Transverse colon (tissue), 4 donors: ENCODE data around the gene ARMC3. TPM values are rescaled to one million over a fixed set of nuclear protein-coding genes. Genes with fewer than 3 reads are reported as not detected.
"Not testable (repeated sequence)": the region's sequence is repeated elsewhere in the genome, so short reads cannot be mapped to it uniquely, and the experiment has no call there.

Source experiments
- DNase-seq: peaks from one replicate; pipeline ENCODE4 v3.0.0-alpha.2; 2019
- H3K27ac ChIP-seq, 4 donors: fragments of 200-600 bp; sonication (generic); 2 replicates each; pipeline ENCODE4 v1.5.1; 2016 to 2018; ENCODE audit warnings: inconsistent platforms in 4 of 4
- H3K27me3 ChIP-seq: fragments of 200-600 bp; sonication (generic); 2 replicates; pipeline ENCODE4 v1.5.1; 2017; ENCODE audit warnings: inconsistent platforms
- H3K36me3 ChIP-seq, 4 donors: fragments of 200-600 bp; sonication (generic); 2 replicates each; pipeline ENCODE4 v1.5.1; 2017 to 2019; ENCODE audit warnings: inconsistent platforms in 4 of 4
- H3K4me1 ChIP-seq, 4 donors: fragments of 200-600 bp; sonication (generic); 2 replicates each; pipeline ENCODE4 v1.5.1; 2017 to 2020; ENCODE audit warnings: inconsistent platforms in 4 of 4
- H3K4me3 ChIP-seq, 4 donors: fragments of 200-600 bp; sonication (generic); 1 replicate in 1 of 4; 2 replicates in 3 of 4; pipeline versions ENCODE4 v1.5.1 to v1.6.1; 2017 to 2019; ENCODE audit warnings: inconsistent platforms in 4 of 4
- H3K9me3 ChIP-seq, 2 donors: fragments of 200-600 bp; sonication (generic); 2 replicates each; pipeline ENCODE4 v1.5.1; 2017 to 2019; ENCODE audit warnings: inconsistent platforms in 2 of 2
- CTCF ChIP-seq, 5 experiments: fragments of 200-600 bp in 3 of 5; fragments of 450-650 bp in 2 of 5; sonication (generic) in 3 of 5; IDR thresholded peaks; 1 replicate in 2 of 5; 2 replicates in 3 of 5; pipeline ENCODE4 v1.5.1; 2016 to 2017; ENCODE audit warnings: antibody characterized with exemption in 5 of 5, inconsistent platforms in 3 of 5, mild to moderate bottlenecking in 2 of 5, moderate library complexity in 1 of 5
- EP300 ChIP-seq: sonication (generic); formaldehyde crosslinking; IDR thresholded peaks from one replicate; pipeline ENCODE4 v1.6.1; 2017; ENCODE audit warnings: antibody characterized with exemption, low read depth
- POLR2A ChIP-seq: fragments of 450-650 bp; IDR thresholded peaks from one replicate; pipeline ENCODE4 v1.6.1; 2016; ENCODE audit warnings: antibody characterized with exemption, mild to moderate bottlenecking, moderate library complexity
- POLR2AphosphoS5 ChIP-seq, 3 donors: sonication (generic); formaldehyde crosslinking; IDR thresholded peaks; one replicate each; pipeline ENCODE4 v1.6.1; 2016; ENCODE audit warnings: antibody characterized with exemption in 3 of 3
- WGBS, 2 donors: methylation state at CpG; one replicate each; pipeline ENCODE4 v1.1.5; 2018; ENCODE audit warnings: low coverage in 1 of 2; 5-methylcytosine and 5-hydroxymethylcytosine counted together
- in situ Hi-C, 4 donors: fragments of 200-750 bp; cut with MboI; loops; one replicate each; pipeline versions ENCODE4 v1.15.0 to v1.15.1; 2017; ENCODE audit warnings: low sequenced_read_pairs in 3 of 4, low pct_ligation_motif_present in 1 of 4, low pct_unique_long_range_greater_than_20kb in 1 of 4
- intact Hi-C: fragments of 100-400 bp; cut with DNase I; formaldehyde crosslinking; loops from one replicate; pipeline ENCODE4 v1.15.1; 2023; ENCODE audit warnings: low total_unique reads
- total RNA-seq, 4 donors: library from RNA; depleted of rRNA; stranded (reverse); fragments of >200 nt; gene quantifications; one replicate each; pipeline ENCODE4 v1.1.0, GENCODE V29; 2016

Gene ARMC3
- total RNA-seq, 4 donors from 2014 or later, result not detected

DNA sequence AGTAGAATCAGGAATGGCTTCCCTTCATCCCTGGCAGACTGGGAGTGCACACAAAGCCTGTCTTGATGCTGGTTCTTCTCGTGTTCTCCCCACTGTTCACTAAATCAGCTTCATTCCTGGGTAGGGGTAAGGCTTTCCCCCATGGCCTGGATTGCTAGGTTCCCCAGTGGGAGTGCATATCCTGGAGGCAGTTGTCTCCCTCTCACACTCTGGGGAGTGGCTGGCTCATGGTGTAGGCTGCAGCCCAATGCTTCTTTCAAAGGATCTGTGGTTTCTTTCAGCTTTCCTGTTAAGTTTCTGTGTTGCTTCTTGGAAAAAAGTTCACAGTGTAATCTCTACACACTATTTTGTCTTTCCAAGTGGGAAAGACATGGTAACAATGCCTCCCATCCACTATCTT, 32.6 kb upstream of the ARMC3 start:
- Histone ChIP-seq H3K27ac (no peak overlapping the region), H3K27me3 (no peaks in the 10 kb centered on the region), H3K36me3 (no peaks in the 10 kb centered on the region), H3K4me3 (no peak overlapping the region), H3K9me3 (peaks cover 0 to 9% of the 10 kb centered on the region in 2 donors), H3K4me1 (no peaks in the 10 kb centered on the region)
- TF ChIP-seq POLR2AphosphoS5 (IDR thresholded peaks at IDR 0.05) (no peak), EP300 (no peak), POLR2A (no peak), CTCF (IDR thresholded peaks at IDR 0.05) (no peak)
- intact Hi-C loops, result no loop called here
- no peak for DNase-seq
- in situ Hi-C loops, result no loop called here
- WGBS, 2 donors, result 55% methylated on average over 1 of the region's 1 CpG; no CpG with 5 or more reads in 1 of the 2 donors

DNA sequence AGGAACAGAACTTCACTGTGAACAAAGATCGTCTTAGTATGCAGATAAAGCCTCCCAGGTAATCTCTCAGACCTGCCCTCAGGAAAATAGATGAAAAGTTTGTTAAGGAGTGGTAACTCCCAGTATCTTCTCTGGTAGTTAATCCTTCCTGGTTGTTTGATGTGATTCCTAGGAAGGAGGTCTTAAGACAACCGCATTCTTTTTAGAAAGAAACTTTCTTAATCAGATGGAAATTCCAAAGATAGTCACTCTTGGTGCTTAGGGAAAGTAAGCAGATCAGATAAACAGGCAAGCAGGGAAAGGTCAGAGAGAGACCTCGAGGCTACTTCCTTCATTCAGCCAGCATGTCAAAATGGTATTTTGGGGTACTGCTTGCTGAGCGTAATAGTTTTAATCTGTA, 30.5 kb upstream of the ARMC3 start:
- TF ChIP-seq POLR2A, result no peak
- TF ChIP-seq EP300, result no peak
- TF ChIP-seq POLR2AphosphoS5 (IDR thresholded peaks at IDR 0.05), result no peak
- no peak overlapping the region for H3K4me3 ChIP-seq
- H3K27me3 ChIP-seq, result no peaks in the 10 kb centered on the region
- in situ Hi-C loops (no loop called here), intact Hi-C loops (no loop called here)
- H3K9me3 ChIP-seq, result no peaks in the 10 kb centered on the region
- WGBS, 2 donors, result 59 to 74% methylated on average over 4 of the region's 4 CpGs
- H3K4me1 ChIP-seq, result no peaks in the 10 kb centered on the region
- no peak for DNase-seq
- no peaks in the 10 kb centered on the region for H3K36me3 ChIP-seq
- no peak overlapping the region for H3K27ac ChIP-seq

- Histone ChIP-seq H3K4me1 (no peaks in the 10 kb centered on the region), H3K9me3 (no peaks in the 10 kb centered on the region), H3K27me3 (no peaks in the 10 kb centered on the region), H3K4me3 (no peak overlapping the region), H3K36me3 (no peaks in the 10 kb centered on the region), H3K27ac (no peak overlapping the region)
- WGBS, 2 donors, result 55 to 69% methylated on average over 2 of the region's 2 CpGs
- TF ChIP-seq POLR2A, result no peak
- intact Hi-C loops (no loop called here), in situ Hi-C loops (no loop called here)
- no peak for DNase-seq
Measured at GRCh38 chr10:22899307-22899706, 28.5 kb upstream of the ARMC3 start.

GRCh38 chr10:22899775-22900174, 28.1 kb upstream of the ARMC3 start:
- no peaks in the 10 kb centered on the region for H3K9me3 ChIP-seq
- in situ Hi-C loops, result no loop called here
- DNase-seq, result no peak
- H3K27me3 ChIP-seq, result no peaks in the 10 kb centered on the region
- H3K4me3 ChIP-seq, result no peak overlapping the region
- 50 to 60% methylated on average over 1 of the region's 1 CpG for WGBS, 2 donors
- no peak overlapping the region for H3K27ac ChIP-seq
- intact Hi-C loops, result no loop called here
- TF ChIP-seq POLR2AphosphoS5 (IDR thresholded peaks at IDR 0.05) (no peak), CTCF (IDR thresholded peaks at IDR 0.05) (no peak), EP300 (no peak), POLR2A (no peak)
- H3K36me3 ChIP-seq, result no peaks in the 10 kb centered on the region
- no peaks in the 10 kb centered on the region for H3K4me1 ChIP-seq

GRCh38 chr10:22900841-22901601, 26.8 kb upstream of the ARMC3 start:
- DNase-seq, result no peak
- no peaks in the 10 kb centered on the region for H3K27me3 ChIP-seq
- TF ChIP-seq POLR2AphosphoS5 (IDR thresholded peaks at IDR 0.05) (no peak), CTCF (IDR thresholded peaks at IDR 0.05) (no peak), EP300 (no peak), POLR2A (no peak)
- WGBS, 2 donors, result 77 to 81% methylated on average over 2 to 4 of the region's 4 CpGs
- intact Hi-C loops, result no loop called here
- H3K27ac ChIP-seq, result no peak overlapping the region
- in situ Hi-C loops, result no loop called here
- no peaks in the 10 kb centered on the region for H3K9me3 ChIP-seq
- no peaks in the 10 kb centered on the region for H3K4me1 ChIP-seq
- H3K4me3 ChIP-seq, result no peak overlapping the region
- no peaks in the 10 kb centered on the region for H3K36me3 ChIP-seq

GRCh38 chr10:22902147-22902546, 25.7 kb upstream of the ARMC3 start:
- H3K9me3 ChIP-seq, DNase-seq, in situ Hi-C loops, H3K36me3 ChIP-seq, intact Hi-C loops, H3K27ac ChIP-seq, H3K27me3 ChIP-seq, H3K4me1 ChIP-seq, H3K4me3 ChIP-seq: not testable (repeated sequence)
- WGBS, 2 donors, result 76 to 80% methylated on average over 3 of the region's 3 CpGs
